IMR-90 (cell line): ENCODE measurements around the gene ADCY5. TPM values are rescaled to one million over a fixed set of nuclear protein-coding genes. Genes with fewer than 3 reads are reported as not detected.

Source experiments
- ATAC-seq: fragments of 200-7000 bp; cut with Tn5 transposase; 2 replicates; pipeline ENCODE4 v1.9.1; 2020; ENCODE audit warnings: low read depth, mild to moderate bottlenecking, moderate library complexity
- BruUV-seq: library from RNA; stranded (reverse); fragments of 400-500 nt; replicated peaks from 2 replicates; lab custom pipeline; 2021; lab: Mats Ljungman, UMichigan
- CTCF ChIA-PET: fragments of 300-600 bp; formaldehyde crosslinking; extraction: SDS; loops from one replicate; lab custom pipeline; 2021; ENCODE audit warnings: antibody characterized with exemption; lab: Yijun Ruan, JAX
- POLR2A ChIA-PET: fragments of 300-600 bp; sonication (Branson Sonifier 250); formaldehyde crosslinking; loops from one replicate; lab custom pipeline; 2022; ENCODE audit warnings: antibody characterized with exemption; ENCODE audit not compliant: unreplicated experiment; lab: Charles Lee
- DNase-seq: peaks from one replicate; pipeline ENCODE4 v3.0.0; 2013
- H2AFZ ChIP-seq: replicated peaks from 2 replicates; pipeline ENCODE3; 2013; ENCODE audit warnings: low read length, mild to moderate bottlenecking; ENCODE audit not compliant: poor library complexity
- H2AK5ac ChIP-seq: 2 replicates; pipeline ENCODE4 v1.6.1; 2013; ENCODE audit warnings: low read depth, low read length, inconsistent platforms
- H2AK9ac ChIP-seq: replicated peaks from 2 replicates; pipeline ENCODE3; 2013; ENCODE audit warnings: mild to moderate bottlenecking, low read depth, low read length, moderate library complexity; ENCODE audit not compliant: poor library complexity
- H2BK120ac ChIP-seq: 2 replicates; pipeline ENCODE4 v1.6.1; 2013; ENCODE audit warnings: low read depth, low read length, inconsistent platforms
- H2BK15ac ChIP-seq: 3 replicates; pipeline ENCODE4 v1.6.1; 2013; ENCODE audit warnings: low read depth, low read length, inconsistent platforms
- H2BK20ac ChIP-seq: 2 replicates; pipeline ENCODE4 v1.6.1; 2013; ENCODE audit warnings: low read depth, mild to moderate bottlenecking, inconsistent platforms, low read length, moderate library complexity
- H2BK5ac ChIP-seq: 2 replicates; pipeline ENCODE4 v1.6.1; 2013; ENCODE audit warnings: mild to moderate bottlenecking, low read depth, low read length, inconsistent platforms; ENCODE audit not compliant: poor library complexity, severe bottlenecking
- H3K14ac ChIP-seq: replicated peaks from 2 replicates; pipeline ENCODE4 v1.6.1; 2013; ENCODE audit warnings: low read depth, low read length, inconsistent platforms
- H3K18ac ChIP-seq: 2 replicates; pipeline ENCODE4 v1.6.1; 2013; ENCODE audit warnings: low read depth, low read length, control low read depth
- H3K23ac ChIP-seq: 2 replicates; pipeline ENCODE4 v1.6.1; 2013; ENCODE audit warnings: low read depth, low read length, inconsistent platforms
- H3K27ac ChIP-seq: 2 replicates; pipeline ENCODE4 v1.5.1; 2013; ENCODE audit warnings: mild to moderate bottlenecking, control low read depth, low read length; ENCODE audit not compliant: insufficient read depth
- H3K27me3 ChIP-seq: 2 replicates; pipeline ENCODE4 v1.6.1; 2013; ENCODE audit warnings: low read length; ENCODE audit not compliant: control insufficient read depth, insufficient read depth
- H3K36me3 ChIP-seq: 2 replicates; pipeline ENCODE4 v1.6.1; 2013; ENCODE audit warnings: low read length, mixed read lengths; ENCODE audit not compliant: control insufficient read depth, insufficient read depth
- H3K4ac ChIP-seq: 2 replicates; pipeline ENCODE4 v1.6.1; 2013; ENCODE audit warnings: low read depth, low read length, inconsistent platforms
- H3K4me1 ChIP-seq: 2 replicates; pipeline ENCODE4 v1.6.1; 2013; ENCODE audit warnings: low read length, mixed read lengths; ENCODE audit not compliant: control insufficient read depth, insufficient read depth
- H3K4me2 ChIP-seq: 2 replicates; pipeline ENCODE4 v1.6.1; 2013; ENCODE audit warnings: low read depth, mild to moderate bottlenecking, control low read depth, low read length, moderate library complexity
- H3K4me3 ChIP-seq: 2 replicates; pipeline ENCODE4 v1.5.1; 2013; ENCODE audit warnings: low read depth, mild to moderate bottlenecking, control low read depth, low read length, moderate library complexity; ENCODE audit not compliant: insufficient read depth
- H3K56ac ChIP-seq: 2 replicates; pipeline ENCODE4 v1.6.1; 2013; ENCODE audit warnings: low read length, inconsistent platforms; ENCODE audit not compliant: insufficient read depth; ENCODE audit errors: extremely low read depth
- H3K79me1 ChIP-seq, 2 experiments: 2 replicates each; pipeline ENCODE4 v1.6.1; 2013; ENCODE audit warnings: low read length in 2 of 2, inconsistent platforms in 1 of 2, low read depth in 1 of 2
- H3K9ac ChIP-seq: 2 replicates; pipeline ENCODE4 v1.6.1; 2013; ENCODE audit warnings: low read depth, low read length, control low read depth
- H3K9me1 ChIP-seq: 2 replicates; pipeline ENCODE4 v1.6.1; 2013; ENCODE audit warnings: low read length, inconsistent platforms; ENCODE audit not compliant: insufficient read depth
- H3K9me3 ChIP-seq: 2 replicates; pipeline ENCODE4 v1.6.1; 2013; ENCODE audit warnings: low read length; ENCODE audit not compliant: control insufficient read depth, insufficient read depth
- H4K20me1 ChIP-seq: 2 replicates; pipeline ENCODE4 v1.6.1; 2013; ENCODE audit warnings: low read length, inconsistent platforms; ENCODE audit not compliant: insufficient read depth
- H4K5ac ChIP-seq: 2 replicates; pipeline ENCODE4 v1.6.1; 2013; ENCODE audit warnings: mild to moderate bottlenecking, low read depth, low read length, control low read depth
- H4K8ac ChIP-seq, 2 experiments: 2 replicates each; pipeline ENCODE4 v1.6.1; 2013; ENCODE audit warnings: low read depth in 2 of 2, low read length in 2 of 2, control low read depth in 1 of 2, inconsistent platforms in 1 of 2
- H4K91ac ChIP-seq: 2 replicates; pipeline ENCODE4 v1.6.1; 2013; ENCODE audit warnings: low read depth, low read length, inconsistent platforms; ENCODE audit not compliant: insufficient read depth
- FOS ChIP-seq: fragments of 150-350 bp; IDR thresholded peaks from 2 replicates; pipeline ENCODE4 v1.6.1; 2016; ENCODE audit warnings: low read depth, low read length
- MAFK ChIP-seq: IDR thresholded peaks from 2 replicates; pipeline ENCODE4 v1.6.1; 2012; ENCODE audit warnings: low read depth, low read length, improper control_type of control experiment
- MAZ ChIP-seq: IDR thresholded peaks from 2 replicates; pipeline ENCODE4 v1.6.1; 2012; ENCODE audit warnings: low read depth, mild to moderate bottlenecking, low read length, improper control_type of control experiment, moderate library complexity, borderline replicate concordance
- POLR2A ChIP-seq: IDR thresholded peaks from 2 replicates; pipeline ENCODE4 v1.6.1; 2012; ENCODE audit warnings: mild to moderate bottlenecking, low read depth, low read length
- RAD21 ChIP-seq: IDR thresholded peaks from 2 replicates; pipeline ENCODE4 v1.6.1; 2012; ENCODE audit warnings: low read length, improper control_type of control experiment
- RFX5 ChIP-seq: IDR thresholded peaks from 2 replicates; pipeline ENCODE4 v1.8.0; 2012; ENCODE audit warnings: low read depth, mild to moderate bottlenecking, low read length, moderate library complexity
- WGBS, 2 experiments: methylation state at CpG; one replicate each; pipeline versions ENCODE4 v1.1.5 to v1.1.7; 2013; ENCODE audit warnings: missing lambda C conversion rate in 2 of 2; ENCODE audit not compliant: insufficient read length in 1 of 2; ENCODE audit errors: extremely low coverage in 2 of 2; 5-methylcytosine and 5-hydroxymethylcytosine counted together
- dilution Hi-C: fragments of 300-500 bp; cut with HindIII; formaldehyde crosslinking; loops from one replicate; pipeline ENCODE4 v1.14.3; 2018; ENCODE audit warnings: low sequenced_read_pairs; ENCODE audit not compliant: unreplicated experiment
- in situ Hi-C: fragments of 300-500 bp; cut with MboI; formaldehyde crosslinking; loops from 3 replicates; pipeline ENCODE4 v1.14.3; 2019; ENCODE audit warnings: low sequenced_read_pairs, inconsistent platforms, mixed read lengths
- intact Hi-C: fragments of 100-400 bp; cut with micrococcal nuclease; formaldehyde crosslinking; loops from 2 replicates; pipeline ENCODE4 v1.10.0; 2022
- polyA plus RNA-seq, 3 experiments: library from polyadenylated mRNA; depleted of rRNA; stranded (reverse); fragments of >200 nt; gene quantifications; 2 replicates each; pipeline ENCODE4 v1.2.3, GENCODE V29; 2012; ENCODE audit warnings: low replicate concordance in 1 of 3
- total RNA-seq: library from RNA; depleted of rRNA; stranded (reverse); fragments of >200 nt; gene quantifications from 2 replicates; pipeline ENCODE4 v1.2.3, GENCODE V29; 2012

The ADCY5 gene
- total and polyA plus RNA-seq, 2 of the 4 experiments (the other 2 are of a cell fraction) = 0.14 to 0.18 TPM

- DNase-seq (no peak), ATAC-seq (no peak)
- no peak overlapping the region for H2BK5ac ChIP-seq
- intact Hi-C loops (no loop called here), dilution Hi-C loops (no loop called here), in situ Hi-C loops (no loop called here)
- no peak overlapping the region for H3K14ac ChIP-seq
- no peak overlapping the region for H3K4ac ChIP-seq
- H3K27ac ChIP-seq = no peak overlapping the region
- WGBS, 2 experiments = no CpG with 5 or more reads among the region's 4 CpGs
- H3K4me2 ChIP-seq = no peak overlapping the region
- H4K91ac ChIP-seq = no peak overlapping the region
- H3K9me3 ChIP-seq = no peaks in the 10 kb centered on the region
- H2BK15ac ChIP-seq = no peak overlapping the region
- H3K4me3 ChIP-seq = no peak overlapping the region
- no peak overlapping the region for H2AK5ac ChIP-seq
- CTCF ChIA-PET = no interaction called here
- H2AFZ ChIP-seq = no peak overlapping the region
- H2AK9ac ChIP-seq = no peak overlapping the region
- H2BK120ac ChIP-seq = no peak overlapping the region
- H3K18ac ChIP-seq = no peak overlapping the region
- BruUV-seq = no TSS peak
- POLR2A ChIA-PET = no interaction called here
- no peak overlapping the region for H4K8ac ChIP-seq
- no peaks in the 10 kb centered on the region for H3K79me1 ChIP-seq
- H4K5ac ChIP-seq = no peak overlapping the region
- H3K36me3 ChIP-seq = no peaks in the 10 kb centered on the region
- H3K23ac ChIP-seq = no peak overlapping the region
- H4K20me1 ChIP-seq = no peaks in the 10 kb centered on the region
- no peak overlapping the region for H3K56ac ChIP-seq
- no peak overlapping the region for H2BK20ac ChIP-seq
- H3K9me1 ChIP-seq = no peaks in the 10 kb centered on the region; the same call in 1 of the 2 replicates
- peaks cover 40% of the 10 kb centered on the region for H3K27me3 ChIP-seq
- TF ChIP-seq FOS (no peak), MAZ (no peak), MAFK (no peak), RAD21 (no peak), RFX5 (no peak), POLR2A (no peak)
- no peak overlapping the region for H3K9ac ChIP-seq
- no peaks in the 10 kb centered on the region for H3K4me1 ChIP-seq
Observed at GRCh38 chr3:123392871-123393620, 55.8 kb downstream of the ADCY5 start.
